ENCODE measurements around the gene PPP2R5C. TPM values are rescaled to one million over a fixed set of nuclear protein-coding genes. Genes with fewer than 3 reads are reported as not detected.
A peak's percentile ranks its signal among the peaks of the same experiment; 100 is the strongest.

PPP2R5C gene
- polyA plus RNA-seq, 3 donors, result 61.9 to 72.5 (median 64.0) TPM

DNA sequence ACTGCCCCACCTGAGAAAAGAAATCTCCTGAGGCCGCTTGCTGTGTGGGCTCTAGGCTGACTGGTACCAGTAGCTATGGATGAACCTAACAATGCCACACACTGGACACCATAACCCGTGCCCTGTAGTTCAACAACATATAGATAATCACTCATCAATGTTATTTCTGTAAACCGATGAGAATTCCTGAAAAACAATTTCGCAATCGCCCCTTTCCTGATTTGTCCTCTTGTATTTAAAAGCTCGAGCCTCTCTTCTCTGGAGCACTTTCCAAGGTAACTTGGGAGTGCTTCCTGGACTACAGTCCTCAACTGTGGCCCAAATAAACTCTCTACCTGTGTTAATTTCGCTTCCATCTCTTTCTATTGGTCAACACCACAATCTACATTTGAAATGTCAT is 26.1 kb upstream of the PPP2R5C start:
- Mint-ChIP-seq H3K36me3 (peaks cover 0 to 3% of the 10 kb centered on the region in 2 donors), H3K4me3 (no peak overlapping the region), H3K4me1 (peaks cover 38% of the 10 kb centered on the region), H3K27me3 (ENCODE audit: low read depth in 3 of 3) (peaks cover 0 to 18% (median 13%) of the 10 kb centered on the region in 3 donors), H3K27ac (no peak overlapping the region), H3K9me3 (peaks cover 12 to 19% (median 14%) of the 10 kb centered on the region in 7 donors)
- intact Hi-C loops (cut with micrococcal nuclease), result no loop called here
- no peak overlapping the region for H3K4me3 ChIP-seq (replicated peaks in 1 of 3; ENCODE audit: low read depth in 2 of 3, low read length in 3 of 3)
- H3K36me3 ChIP-seq (replicated peaks in 1 of 2; ENCODE audit: control insufficient read depth in 1 of 2, insufficient read depth in 2 of 2, low read length in 2 of 2), result no peaks in the 10 kb centered on the region
- H3K4me1 ChIP-seq (ENCODE audit: control insufficient read depth in 1 of 2, insufficient read depth in 2 of 2, low read length in 2 of 2), result peaks cover 39% of the 10 kb centered on the region in 2 donors
- H2AFZ ChIP-seq (ENCODE audit: insufficient read depth, low read depth, low read length, poor library complexity, severe bottlenecking), result no peak overlapping the region
- H3K27me3 ChIP-seq (ENCODE audit: control insufficient read depth in 2 of 2, insufficient read depth in 2 of 2, low read length in 2 of 2), result no peaks in the 10 kb centered on the region
- H3K9me3 ChIP-seq (replicated peaks in 1 of 2; ENCODE audit: control insufficient read depth in 1 of 2, insufficient read depth in 1 of 2, low read length in 2 of 2), result peaks cover 7 to 17% of the 10 kb centered on the region in 2 donors
- DNase-seq, result no peak
- no peaks in the 10 kb centered on the region for H4K20me1 ChIP-seq (ENCODE audit: insufficient read depth, low read length)
- H3K9ac ChIP-seq (ENCODE audit: insufficient read depth, low read length, poor library complexity, severe bottlenecking), result no peak overlapping the region
- no peak overlapping the region for H3K4me2 ChIP-seq (replicated peaks; ENCODE audit: extremely low read depth, low read length, poor library complexity, severe bottlenecking)
- H3K79me2 ChIP-seq (ENCODE audit: insufficient read depth, low read length), result no peaks in the 10 kb centered on the region
- TF ChIP-seq CTCF (IDR thresholded peaks at IDR 0.05), result no peak
- WGBS (ENCODE audit: insufficient coverage), result 91% methylated on average over 6 of the region's 7 CpGs
- no peak overlapping the region for H3K27ac ChIP-seq (ENCODE audit: low read depth in 1 of 2, low read length in 2 of 2)

GRCh38 chr14:101736071-101736470 is 25.4 kb upstream of the PPP2R5C start:
- peak overlapping the region in 1 of 7 donors; percentile 22 for H3K27ac Mint-ChIP-seq
- Histone ChIP-seq H4K20me1 (ENCODE audit: insufficient read depth, low read length) (no peaks in the 10 kb centered on the region), H3K4me3 (replicated peaks in 1 of 3; ENCODE audit: low read depth in 2 of 3, low read length in 3 of 3) (no peak overlapping the region), H3K27me3 (ENCODE audit: control insufficient read depth in 2 of 2, insufficient read depth in 2 of 2, low read length in 2 of 2) (no peaks in the 10 kb centered on the region), H3K9me3 (replicated peaks in 1 of 2; ENCODE audit: control insufficient read depth in 1 of 2, insufficient read depth in 1 of 2, low read length in 2 of 2) (peaks cover 13 to 23% of the 10 kb centered on the region in 2 donors), H3K36me3 (replicated peaks in 1 of 2; ENCODE audit: control insufficient read depth in 1 of 2, insufficient read depth in 2 of 2, low read length in 2 of 2) (no peaks in the 10 kb centered on the region), H2AFZ (ENCODE audit: insufficient read depth, low read depth, low read length, poor library complexity, severe bottlenecking) (no peak overlapping the region), H3K9ac (ENCODE audit: insufficient read depth, low read length, poor library complexity, severe bottlenecking) (no peak overlapping the region), H3K79me2 (ENCODE audit: insufficient read depth, low read length) (no peaks in the 10 kb centered on the region), H3K27ac (ENCODE audit: low read depth in 1 of 2, low read length in 2 of 2) (no peak overlapping the region), H3K4me1 (ENCODE audit: control insufficient read depth in 1 of 2, insufficient read depth in 2 of 2, low read length in 2 of 2) (peaks cover 33% of the 10 kb centered on the region in 2 donors), H3K4me2 (replicated peaks; ENCODE audit: extremely low read depth, low read length, poor library complexity, severe bottlenecking) (no peak overlapping the region)
- intact Hi-C loops (cut with micrococcal nuclease), result no loop called here
- H3K4me3 Mint-ChIP-seq, result no peak overlapping the region
- TF ChIP-seq CTCF (IDR thresholded peaks at IDR 0.05), result no peak
- no peak for DNase-seq
- WGBS (ENCODE audit: insufficient coverage), result 83% methylated on average over 2 of the region's 4 CpGs
- H3K9me3 Mint-ChIP-seq, result peaks cover 17 to 25% (median 20%) of the 10 kb centered on the region in 7 donors
- peaks cover 0 to 18% (median 13%) of the 10 kb centered on the region in 3 donors for H3K27me3 Mint-ChIP-seq (ENCODE audit: low read depth in 3 of 3)
- peaks cover 32% of the 10 kb centered on the region for H3K4me1 Mint-ChIP-seq
- H3K36me3 Mint-ChIP-seq, result peaks cover 0 to 3% of the 10 kb centered on the region in 2 donors

Data from CD14-positive monocyte (primary cell).